CD4-positive, alpha-beta T cell treated with Interleukin-10 for 1 hour (primary cell): ENCODE data around the gene ZBTB3.
"Not testable (repeated sequence)": the region's sequence is repeated elsewhere in the genome, so short reads cannot be mapped to it uniquely, and the experiment has no call there.

Experiments
- DNase-seq: peaks from one replicate; pipeline ENCODE4 v3.0.0-alpha.2; 2020

The ZBTB3 gene

GRCh38 chr11:62753736-62754603, at the start of gene ZBTB3:
Gene ZBTB3, minus strand, starts transcription at chr11:62754160. Its CDS starts 496 bp downstream, at chr11:62753664.
- DNase-seq, result peak; percentile 99

DNA sequence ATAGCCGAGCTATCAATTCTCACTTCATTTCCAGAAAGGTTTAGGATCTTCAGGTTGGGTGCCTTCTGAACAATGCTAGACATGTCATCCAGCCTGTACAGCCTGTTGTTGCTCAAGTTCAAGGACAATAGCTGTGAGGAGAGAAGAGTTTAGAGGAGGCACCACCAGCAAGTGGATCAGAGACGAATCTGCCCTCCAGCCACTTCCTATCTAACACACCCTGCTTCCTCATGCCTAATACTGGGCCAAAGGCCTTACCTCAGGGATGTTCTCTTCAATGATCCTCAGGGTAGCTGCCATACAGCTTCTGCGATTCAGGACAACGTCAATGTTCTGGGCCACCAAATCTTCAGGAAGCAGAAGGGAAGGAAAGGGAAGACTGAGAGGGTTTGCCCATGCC, 47.1 kb upstream of the ZBTB3 start:
- DNase-seq, result no peak

- DNase-seq, result no peak
These were observed 45.5 kb upstream of the ZBTB3 start for GRCh38 chr11:62799486-62799885.

- no peak for DNase-seq
These were observed 42.3 kb upstream of the ZBTB3 start for GRCh38 chr11:62796281-62796680.

- no peak for DNase-seq
These were observed 40.3 kb upstream of the ZBTB3 start for GRCh38 chr11:62794201-62794775.

GRCh38 chr11:62792202-62792575, 38.2 kb upstream of the ZBTB3 start:
- no peak for DNase-seq

GRCh38 chr11:62791501-62792201, 37.7 kb upstream of the ZBTB3 start, which contains the start of gene TMEM223:
Gene TMEM223, minus strand, starts transcription at chr11:62792006. Its CDS starts 12 bp downstream, at chr11:62791994.
- DNase-seq, result peak; percentile 90

DNA sequence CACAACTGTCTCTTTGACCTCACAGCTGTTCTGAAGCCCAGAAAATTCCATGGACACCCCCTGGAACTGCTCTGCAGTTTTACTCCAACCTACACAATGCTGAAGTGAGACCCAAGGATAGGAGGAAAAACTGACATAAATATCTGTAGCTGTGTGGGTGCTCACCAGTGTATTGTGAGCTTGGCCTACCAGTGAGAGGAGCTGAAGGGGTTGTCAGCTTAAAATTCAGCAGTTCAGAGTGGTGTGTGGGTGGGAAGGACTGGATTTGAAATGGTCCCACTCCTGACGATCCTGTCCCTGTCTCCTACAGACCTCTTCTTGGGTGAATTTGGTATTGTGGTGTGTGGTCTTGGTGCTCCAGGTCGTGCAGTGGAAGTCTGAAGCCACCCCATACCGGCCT, 35.6 kb upstream of the ZBTB3 start:
- DNase-seq, result no peak

DNA sequence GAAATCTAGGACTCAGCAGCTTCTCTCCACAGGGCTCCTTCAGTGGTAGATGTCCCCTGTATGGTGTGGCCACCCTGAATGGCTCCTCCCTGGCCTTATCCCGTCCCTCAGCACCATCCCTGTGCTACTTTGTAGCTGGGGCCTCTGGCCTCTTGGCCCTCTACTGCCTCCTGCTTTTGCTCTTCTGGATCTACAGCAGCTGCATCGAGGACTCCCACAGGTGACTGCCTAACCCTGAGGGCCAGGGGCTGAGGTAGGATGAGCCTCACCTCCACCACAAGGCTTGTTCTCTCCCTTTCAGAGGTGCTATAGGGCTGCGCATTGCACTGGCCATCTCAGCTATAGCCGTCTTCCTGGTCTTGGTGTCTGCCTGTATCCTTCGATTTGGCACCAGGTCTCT, 35.0 kb upstream of the ZBTB3 start:
- DNase-seq, result no peak

- peak; percentile 98 for DNase-seq
These were observed 33.2 kb upstream of the ZBTB3 start, which contains the start of gene TMEM179B for GRCh38 chr11:62787005-62787759. Gene TMEM179B, plus strand, starts transcription at chr11:62787402. Its CDS starts 30 bp downstream, at chr11:62787432.

DNA sequence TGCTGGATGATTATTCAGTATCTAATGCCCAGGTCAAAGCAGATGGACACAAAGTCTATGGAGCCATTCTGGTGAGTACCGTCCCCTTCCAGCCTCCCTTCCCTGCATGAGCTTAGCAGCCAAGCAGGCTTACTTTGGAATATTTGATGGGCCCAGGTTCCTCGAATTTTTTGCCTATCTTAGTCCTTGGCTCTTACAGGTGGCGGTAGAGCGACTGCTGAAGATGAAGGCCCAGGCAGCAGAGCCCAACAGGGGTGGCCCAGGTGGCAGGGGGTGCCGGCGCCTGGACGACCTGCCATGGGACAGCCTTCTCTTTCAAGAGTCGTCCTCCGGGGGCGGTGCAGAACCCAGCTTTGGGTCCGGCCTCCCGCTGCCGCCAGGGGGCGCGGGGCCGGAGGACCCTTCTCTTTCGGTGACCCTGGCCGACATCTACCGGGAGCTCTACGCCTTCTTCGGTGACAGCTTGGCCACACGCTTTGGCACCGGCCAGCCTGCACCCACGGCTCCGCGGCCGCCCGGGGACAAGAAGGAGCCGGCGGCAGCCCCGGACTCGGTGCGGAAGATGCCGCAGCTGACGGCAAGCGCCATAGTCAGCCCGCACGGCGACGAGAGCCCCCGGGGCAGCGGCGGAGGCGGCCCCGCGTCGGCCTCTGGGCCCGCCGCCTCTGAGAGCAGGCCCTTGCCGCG, 32.5 kb upstream of the ZBTB3 start:
- peak; percentile 90 for DNase-seq

- DNase-seq, result no peak
These were observed 28.8 kb upstream of the ZBTB3 start for GRCh38 chr11:62782753-62783152.

DNA sequence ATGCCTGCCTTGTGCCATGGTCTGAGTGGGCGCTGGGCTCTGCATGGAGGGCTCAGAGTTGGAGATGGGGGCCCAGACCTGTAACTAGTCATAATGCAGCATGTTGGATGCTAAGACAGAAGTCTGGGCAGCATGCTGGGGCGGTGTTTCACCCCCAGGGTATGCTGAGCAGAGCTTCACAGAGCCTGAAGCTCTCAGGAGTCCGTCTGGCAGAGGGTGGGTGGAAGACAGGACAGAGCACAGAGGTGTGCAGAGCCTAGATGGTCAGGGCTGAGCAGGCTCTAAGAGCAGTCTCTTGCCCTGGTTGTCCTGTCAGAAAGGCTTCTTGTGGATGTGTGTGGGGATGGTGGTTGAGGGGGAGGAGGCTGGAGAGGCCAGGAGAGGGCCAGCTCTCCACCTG, 24.5 kb upstream of the ZBTB3 start:
- DNase-seq, result no peak

GRCh38 chr11:62777389-62777788, 23.4 kb upstream of the ZBTB3 start:
- DNase-seq, result no peak

GRCh38 chr11:62775646-62776045, 21.7 kb upstream of the ZBTB3 start:
- DNase-seq, result no peak

- DNase-seq, result no peak
These were observed 20.4 kb upstream of the ZBTB3 start for GRCh38 chr11:62774407-62774806.

- DNase-seq, result peak; percentile 93
These were observed 17.4 kb upstream of the ZBTB3 start, which contains the start of gene TAF6L for GRCh38 chr11:62771144-62772021. Gene TAF6L, plus strand, starts transcription at chr11:62771396. Its CDS starts 4,388 bp downstream, at chr11:62775784.

DNA sequence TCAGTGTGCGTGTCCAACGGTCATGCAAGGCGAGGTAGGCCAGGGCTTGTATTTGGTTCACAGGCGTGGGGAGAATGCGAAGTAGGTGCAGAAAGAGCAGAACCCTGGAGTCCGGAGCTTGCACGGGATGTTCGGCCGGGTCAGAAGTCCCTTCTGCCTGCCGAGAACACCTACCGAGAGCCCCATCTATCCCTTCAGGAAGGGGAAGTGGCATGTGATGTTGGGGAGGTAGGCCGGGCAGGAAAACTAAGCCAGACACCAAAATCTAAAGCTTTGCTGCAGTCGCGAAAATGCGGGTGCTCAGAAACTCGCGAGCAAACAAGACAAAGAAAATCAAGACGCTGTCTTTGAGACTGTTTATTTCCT, 16.8 kb upstream of the ZBTB3 start:
- DNase-seq, result no peak

GRCh38 chr11:62760867-62761227, 6.9 kb upstream of the ZBTB3 start:
- DNase-seq, result not testable (repeated sequence)

GRCh38 chr11:62757846-62758788, 4.2 kb upstream of the ZBTB3 start:
- no peak for DNase-seq
